Type B pancreatic cell (in vitro differentiated cells): ENCODE data around the gene RABGEF1. TPM values are rescaled to one million over a fixed set of nuclear protein-coding genes. Genes with fewer than 3 reads are reported as not detected.
"Not testable (repeated sequence)": the region's sequence is repeated elsewhere in the genome, so short reads cannot be mapped to it uniquely, and the experiment has no call there.

Experiments used
- DNase-seq: peaks from one replicate; pipeline ENCODE4 v3.0.0; 2021; ENCODE audit warnings: mixed read lengths; ENCODE audit not compliant: unreplicated experiment; ENCODE audit errors: extremely low spot score
- H3K27ac Mint-ChIP-seq: 2 replicates; pipeline ENCODE4 v1.8.0; 2021; ENCODE audit warnings: mild to moderate bottlenecking, mixed read lengths
- H3K27me3 Mint-ChIP-seq: 2 replicates; pipeline ENCODE4 v1.8.0; 2021; ENCODE audit warnings: mixed read lengths
- H3K36me3 Mint-ChIP-seq: 2 replicates; pipeline ENCODE4 v1.8.0; 2021; ENCODE audit warnings: mixed read lengths
- H3K4me1 Mint-ChIP-seq: one replicate; pipeline ENCODE4 v1.8.0; 2021; ENCODE audit warnings: mixed read lengths; ENCODE audit not compliant: unreplicated experiment
- H3K4me3 Mint-ChIP-seq: 2 replicates; pipeline ENCODE4 v1.8.0; 2021; ENCODE audit warnings: mild to moderate bottlenecking, mixed read lengths
- H3K9me3 Mint-ChIP-seq: 2 replicates; pipeline ENCODE4 v1.8.0; 2021; ENCODE audit warnings: mixed read lengths
- total RNA-seq: library from RNA; stranded (reverse); gene quantifications from 2 replicates; pipeline ENCODE4 v1.2.1, GENCODE V29; 2021; ENCODE audit warnings: low replicate concordance
- TF ChIP-seq, protein P1 (sequence below): fragments of 200-600 bp; sonication (generic); conservative IDR thresholded peaks from 2 replicates; pipeline ENCODE4 v1.5.0; 2021; ENCODE audit warnings: antibody characterized with exemption, mild to moderate bottlenecking

Gene RABGEF1
- total RNA-seq, 1 donor from 2014 or later = 19.6 TPM

DNA sequence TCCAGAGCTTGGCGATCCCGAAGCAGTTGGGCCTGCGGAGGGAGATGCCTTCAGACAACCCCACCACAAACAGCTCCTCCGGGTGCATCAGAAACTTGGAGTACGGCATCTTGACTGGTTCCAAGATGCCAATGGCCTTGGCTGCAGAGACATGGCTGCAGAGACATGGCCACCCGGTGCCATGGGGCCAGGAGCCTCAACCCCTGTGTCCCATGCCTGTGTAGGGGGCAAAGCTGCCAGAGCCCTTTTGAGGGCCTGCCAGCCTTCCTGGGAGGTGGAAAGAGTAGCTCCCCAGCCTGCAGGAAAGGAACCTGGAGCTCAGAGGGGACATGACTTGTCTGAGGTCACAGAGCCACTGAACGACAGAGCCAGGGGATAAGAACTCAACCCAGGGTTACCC is 83.5 kb downstream of the RABGEF1 start:
- Mint-ChIP-seq H3K36me3 (no peaks in the 10 kb centered on the region), H3K27ac (no peak overlapping the region), H3K4me1 (no peaks in the 10 kb centered on the region), H3K4me3 (no peak overlapping the region), H3K9me3 (no peaks in the 10 kb centered on the region), H3K27me3 (no peaks in the 10 kb centered on the region)
- TF ChIP-seq, protein P1, sequence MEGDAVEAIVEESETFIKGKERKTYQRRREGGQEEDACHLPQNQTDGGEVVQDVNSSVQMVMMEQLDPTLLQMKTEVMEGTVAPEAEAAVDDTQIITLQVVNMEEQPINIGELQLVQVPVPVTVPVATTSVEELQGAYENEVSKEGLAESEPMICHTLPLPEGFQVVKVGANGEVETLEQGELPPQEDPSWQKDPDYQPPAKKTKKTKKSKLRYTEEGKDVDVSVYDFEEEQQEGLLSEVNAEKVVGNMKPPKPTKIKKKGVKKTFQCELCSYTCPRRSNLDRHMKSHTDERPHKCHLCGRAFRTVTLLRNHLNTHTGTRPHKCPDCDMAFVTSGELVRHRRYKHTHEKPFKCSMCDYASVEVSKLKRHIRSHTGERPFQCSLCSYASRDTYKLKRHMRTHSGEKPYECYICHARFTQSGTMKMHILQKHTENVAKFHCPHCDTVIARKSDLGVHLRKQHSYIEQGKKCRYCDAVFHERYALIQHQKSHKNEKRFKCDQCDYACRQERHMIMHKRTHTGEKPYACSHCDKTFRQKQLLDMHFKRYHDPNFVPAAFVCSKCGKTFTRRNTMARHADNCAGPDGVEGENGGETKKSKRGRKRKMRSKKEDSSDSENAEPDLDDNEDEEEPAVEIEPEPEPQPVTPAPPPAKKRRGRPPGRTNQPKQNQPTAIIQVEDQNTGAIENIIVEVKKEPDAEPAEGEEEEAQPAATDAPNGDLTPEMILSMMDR = no peak
- no peak for DNase-seq

DNA sequence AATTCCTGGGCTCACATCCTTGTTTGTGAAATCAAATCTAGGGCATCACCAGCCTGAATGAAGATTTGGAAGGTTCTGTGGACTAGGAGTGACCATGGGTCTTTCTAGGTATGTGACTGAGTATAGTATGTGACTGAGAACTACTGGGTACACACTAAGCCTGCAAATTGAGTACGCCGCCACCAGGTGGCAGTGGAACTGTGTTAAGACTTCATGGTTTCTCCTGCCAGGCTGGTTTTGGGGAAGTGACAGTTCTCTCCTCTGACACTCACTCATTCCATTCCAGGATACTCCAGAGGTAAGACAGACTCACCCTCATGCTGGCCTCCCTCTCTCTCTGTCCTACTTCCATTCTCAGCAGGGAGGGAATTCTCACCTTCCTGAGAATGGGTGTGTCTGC is 85.0 kb downstream of the RABGEF1 start:
- H3K27me3 Mint-ChIP-seq, H3K9me3 Mint-ChIP-seq, H3K4me3 Mint-ChIP-seq, H3K4me1 Mint-ChIP-seq, H3K27ac Mint-ChIP-seq, DNase-seq, H3K36me3 Mint-ChIP-seq: not testable (repeated sequence)
- TF ChIP-seq, protein P1 = peak; percentile 70

DNA sequence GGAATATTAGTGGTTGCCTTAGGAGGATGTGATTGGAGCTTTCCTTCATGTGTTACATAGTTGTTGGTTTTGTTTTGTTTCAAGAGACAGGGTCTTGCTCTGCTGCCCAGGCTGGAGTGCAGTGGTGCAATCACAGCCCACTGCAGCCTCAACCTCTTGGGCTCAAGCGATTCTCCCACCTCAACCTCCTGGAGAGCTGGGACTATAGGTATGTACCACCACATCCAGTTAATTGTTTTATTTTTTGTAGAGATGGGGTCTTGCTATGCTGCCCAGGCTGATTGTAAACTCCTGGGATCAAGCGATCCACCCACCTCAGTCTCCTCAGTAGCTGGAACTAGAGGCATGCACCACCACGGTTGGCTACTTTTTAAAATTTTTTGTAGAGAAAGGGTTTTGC is 86.1 kb downstream of the RABGEF1 start:
- H3K9me3 Mint-ChIP-seq = no peaks in the 10 kb centered on the region
- H3K27me3 Mint-ChIP-seq = no peaks in the 10 kb centered on the region
- no peak overlapping the region for H3K27ac Mint-ChIP-seq
- H3K36me3 Mint-ChIP-seq = no peaks in the 10 kb centered on the region
- TF ChIP-seq, protein P1 = no peak
- no peak for DNase-seq
- H3K4me3 Mint-ChIP-seq = no peak overlapping the region
- H3K4me1 Mint-ChIP-seq = no peaks in the 10 kb centered on the region

DNA sequence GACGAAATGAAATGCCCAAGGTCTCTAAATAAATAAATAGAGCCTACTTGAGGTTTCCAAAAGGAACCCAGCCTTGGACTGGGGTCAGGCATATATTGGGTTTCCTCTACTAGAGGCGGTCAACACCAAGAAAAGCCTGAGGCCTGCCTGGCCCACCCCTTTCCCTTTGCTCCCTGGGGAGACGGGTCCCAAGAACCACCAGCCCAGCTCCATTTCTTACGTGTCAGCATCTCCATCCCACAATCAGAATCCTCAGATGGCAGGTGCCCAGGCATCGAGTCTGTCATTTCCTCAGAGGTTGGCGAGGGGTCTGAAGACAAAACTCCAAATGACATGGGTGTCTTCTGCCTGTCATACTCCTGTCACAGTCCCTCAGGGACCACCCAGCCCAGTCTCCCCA is 90.4 kb downstream of the RABGEF1 start:
- not testable (repeated sequence) for H3K9me3 Mint-ChIP-seq, H3K27me3 Mint-ChIP-seq, H3K4me3 Mint-ChIP-seq, DNase-seq, H3K36me3 Mint-ChIP-seq, H3K27ac Mint-ChIP-seq, H3K4me1 Mint-ChIP-seq

DNA sequence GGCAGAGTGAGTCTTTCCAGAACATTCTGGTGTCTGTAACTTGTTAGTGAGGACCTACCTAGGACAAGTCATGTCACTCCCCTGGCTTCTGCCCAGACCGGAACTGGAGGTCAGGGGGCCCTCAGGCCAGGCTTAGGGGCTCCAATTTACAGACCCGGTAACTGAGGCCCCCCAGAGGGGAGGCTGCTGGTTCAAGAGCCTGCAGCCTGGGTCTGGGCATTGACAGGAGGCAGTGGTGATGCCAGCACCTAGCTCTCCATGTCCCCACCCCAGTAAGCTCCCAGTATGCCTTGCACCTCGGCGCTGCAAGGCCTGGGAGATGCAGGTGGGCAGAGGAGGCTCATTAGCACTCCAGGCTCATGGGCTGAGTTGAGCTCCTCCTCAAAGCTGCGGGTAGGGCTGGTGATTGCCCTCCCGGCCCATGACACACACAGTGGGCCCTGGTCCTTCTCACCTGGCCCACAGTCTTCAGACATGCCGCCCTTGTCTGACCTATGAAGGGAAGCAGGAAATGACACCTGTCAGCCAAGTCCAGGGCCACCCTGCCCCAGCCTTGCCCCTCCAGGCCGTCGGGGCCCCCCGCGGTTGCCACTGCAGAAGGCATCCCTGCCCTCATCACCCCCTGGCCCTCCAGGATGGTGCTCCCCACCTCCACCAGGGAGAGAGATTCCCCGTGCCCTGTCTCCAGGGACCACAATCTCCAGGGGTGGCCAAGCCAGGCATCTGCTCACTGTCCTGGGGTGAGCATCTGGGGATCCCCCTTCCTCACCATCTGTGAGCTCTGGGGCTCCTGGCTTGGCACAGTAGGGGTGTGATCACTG is 92.2 kb downstream of the RABGEF1 start:
- Mint-ChIP-seq H3K27ac (no peak overlapping the region), H3K9me3 (no peaks in the 10 kb centered on the region), H3K36me3 (no peaks in the 10 kb centered on the region), H3K4me3 (no peak overlapping the region), H3K4me1 (no peaks in the 10 kb centered on the region), H3K27me3 (no peaks in the 10 kb centered on the region)
- no peak for DNase-seq
- TF ChIP-seq, protein P1 = no peak

DNA sequence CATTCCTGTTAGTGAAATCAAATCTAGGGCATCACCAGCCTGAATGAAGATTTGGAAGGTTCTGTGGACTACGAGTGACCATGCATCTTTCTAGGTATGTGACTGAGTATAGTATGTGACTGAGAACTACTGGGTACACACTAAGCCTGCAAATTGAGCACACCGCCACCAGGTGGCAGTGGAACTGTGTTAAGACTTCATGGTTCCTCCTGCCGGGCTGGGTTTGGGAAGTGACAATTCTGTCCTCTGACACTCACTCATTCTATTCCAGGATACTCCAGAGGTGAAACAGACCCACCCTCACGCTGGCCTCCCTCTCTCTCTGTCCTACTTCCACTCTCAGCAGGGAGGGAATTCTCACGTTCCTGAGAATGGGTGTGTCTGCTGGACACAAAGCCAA is 96.5 kb downstream of the RABGEF1 start:
- no peak overlapping the region for H3K4me3 Mint-ChIP-seq
- DNase-seq = no peak
- TF ChIP-seq, protein P1 = peak; percentile 73
- no peaks in the 10 kb centered on the region for H3K4me1 Mint-ChIP-seq
- no peaks in the 10 kb centered on the region for H3K27me3 Mint-ChIP-seq
- H3K36me3 Mint-ChIP-seq = no peaks in the 10 kb centered on the region
- H3K27ac Mint-ChIP-seq = no peak overlapping the region
- H3K9me3 Mint-ChIP-seq = no peaks in the 10 kb centered on the region
